ENCODE data around the gene ARHGAP15. TPM values are rescaled to one million over a fixed set of nuclear protein-coding genes. Genes with fewer than 3 reads are reported as not detected.

ARHGAP15 gene
- total and polyA plus RNA-seq, 2 experiments from 2014 or later = 0.26 TPM; not detected in 1

DNA sequence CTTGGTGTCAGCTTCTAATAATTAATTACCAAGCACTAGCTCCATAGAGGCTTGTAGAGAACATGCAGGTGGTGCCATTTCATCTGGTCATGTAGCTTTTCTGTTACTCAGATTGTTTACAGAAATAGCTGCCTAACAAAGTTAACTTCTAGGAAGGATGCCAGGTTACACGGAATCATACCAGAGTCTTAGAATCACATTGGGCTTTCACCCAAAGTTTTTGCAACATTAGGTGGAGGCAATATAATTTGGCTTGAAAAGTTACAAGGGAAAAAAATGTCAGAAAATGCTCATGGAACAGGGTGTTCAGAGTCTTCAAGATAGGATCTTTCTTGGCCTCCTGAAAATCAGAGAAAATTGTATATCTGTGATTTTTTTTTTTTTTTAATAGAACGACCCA is 135.6 kb downstream of the ARHGAP15 start:
- Histone ChIP-seq H4K20me1 (replicated peaks; ENCODE audit: insufficient read depth) (no peaks in the 10 kb centered on the region), H3K79me2 (replicated peaks; ENCODE audit: insufficient read depth) (no peaks in the 10 kb centered on the region), H3K4me1 (ENCODE audit: insufficient read depth) (no peaks in the 10 kb centered on the region), H3K4me3 (no peak overlapping the region), H2AFZ (no peak overlapping the region), H3K36me3 (ENCODE audit: insufficient read depth) (no peaks in the 10 kb centered on the region), H3F3A (replicated peaks; ENCODE audit: low read depth) (no peaks in the 10 kb centered on the region), H3K4me2 (no peak overlapping the region), H3K27me3 (ENCODE audit: insufficient read depth) (no peaks in the 10 kb centered on the region), H3K9me2 (ENCODE audit: insufficient read depth) (no peaks in the 10 kb centered on the region), H3K27ac (ENCODE audit: low read depth) (no peak overlapping the region)
- Mint-ChIP-seq H3K36me3 (ENCODE audit: low read depth) (no peaks in the 10 kb centered on the region), H3K27ac (no peak overlapping the region), H3K4me1 (no peaks in the 10 kb centered on the region), H3K9me3 (no peaks in the 10 kb centered on the region), H3K27me3 (ENCODE audit: insufficient read depth, low read depth, poor library complexity) (no peaks in the 10 kb centered on the region), H3K4me3 (no peak overlapping the region)
- ATAC-seq = no peak
- TF ChIP-seq STAT1 (IDR thresholded peaks at IDR 0.05; ENCODE audit: unreplicated experiment) (no peak), EZH2phosphoT487 (IDR thresholded peaks at IDR 0.05; ENCODE audit: unreplicated experiment) (no peak), ZNF114 (CRISPR knock-in tag; IDR thresholded peaks at IDR 0.05) (no peak), NANOG (IDR thresholded peaks at IDR 0.05; ENCODE audit: borderline replicate concordance) (no peak), EZH2 (IDR thresholded peaks at IDR 0.05; ENCODE audit: low read depth, unreplicated experiment) (no peak), ZNF331 (CRISPR knock-in tag; IDR thresholded peaks at IDR 0.05; ENCODE audit: low read depth) (no peak)
- TF ChIP-seq, protein P1, sequence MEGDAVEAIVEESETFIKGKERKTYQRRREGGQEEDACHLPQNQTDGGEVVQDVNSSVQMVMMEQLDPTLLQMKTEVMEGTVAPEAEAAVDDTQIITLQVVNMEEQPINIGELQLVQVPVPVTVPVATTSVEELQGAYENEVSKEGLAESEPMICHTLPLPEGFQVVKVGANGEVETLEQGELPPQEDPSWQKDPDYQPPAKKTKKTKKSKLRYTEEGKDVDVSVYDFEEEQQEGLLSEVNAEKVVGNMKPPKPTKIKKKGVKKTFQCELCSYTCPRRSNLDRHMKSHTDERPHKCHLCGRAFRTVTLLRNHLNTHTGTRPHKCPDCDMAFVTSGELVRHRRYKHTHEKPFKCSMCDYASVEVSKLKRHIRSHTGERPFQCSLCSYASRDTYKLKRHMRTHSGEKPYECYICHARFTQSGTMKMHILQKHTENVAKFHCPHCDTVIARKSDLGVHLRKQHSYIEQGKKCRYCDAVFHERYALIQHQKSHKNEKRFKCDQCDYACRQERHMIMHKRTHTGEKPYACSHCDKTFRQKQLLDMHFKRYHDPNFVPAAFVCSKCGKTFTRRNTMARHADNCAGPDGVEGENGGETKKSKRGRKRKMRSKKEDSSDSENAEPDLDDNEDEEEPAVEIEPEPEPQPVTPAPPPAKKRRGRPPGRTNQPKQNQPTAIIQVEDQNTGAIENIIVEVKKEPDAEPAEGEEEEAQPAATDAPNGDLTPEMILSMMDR (conservative IDR thresholded peaks at IDR 0.05; ENCODE audit: low read depth in 2 of 2) = no peak
- TF ChIP-seq, protein P2, sequence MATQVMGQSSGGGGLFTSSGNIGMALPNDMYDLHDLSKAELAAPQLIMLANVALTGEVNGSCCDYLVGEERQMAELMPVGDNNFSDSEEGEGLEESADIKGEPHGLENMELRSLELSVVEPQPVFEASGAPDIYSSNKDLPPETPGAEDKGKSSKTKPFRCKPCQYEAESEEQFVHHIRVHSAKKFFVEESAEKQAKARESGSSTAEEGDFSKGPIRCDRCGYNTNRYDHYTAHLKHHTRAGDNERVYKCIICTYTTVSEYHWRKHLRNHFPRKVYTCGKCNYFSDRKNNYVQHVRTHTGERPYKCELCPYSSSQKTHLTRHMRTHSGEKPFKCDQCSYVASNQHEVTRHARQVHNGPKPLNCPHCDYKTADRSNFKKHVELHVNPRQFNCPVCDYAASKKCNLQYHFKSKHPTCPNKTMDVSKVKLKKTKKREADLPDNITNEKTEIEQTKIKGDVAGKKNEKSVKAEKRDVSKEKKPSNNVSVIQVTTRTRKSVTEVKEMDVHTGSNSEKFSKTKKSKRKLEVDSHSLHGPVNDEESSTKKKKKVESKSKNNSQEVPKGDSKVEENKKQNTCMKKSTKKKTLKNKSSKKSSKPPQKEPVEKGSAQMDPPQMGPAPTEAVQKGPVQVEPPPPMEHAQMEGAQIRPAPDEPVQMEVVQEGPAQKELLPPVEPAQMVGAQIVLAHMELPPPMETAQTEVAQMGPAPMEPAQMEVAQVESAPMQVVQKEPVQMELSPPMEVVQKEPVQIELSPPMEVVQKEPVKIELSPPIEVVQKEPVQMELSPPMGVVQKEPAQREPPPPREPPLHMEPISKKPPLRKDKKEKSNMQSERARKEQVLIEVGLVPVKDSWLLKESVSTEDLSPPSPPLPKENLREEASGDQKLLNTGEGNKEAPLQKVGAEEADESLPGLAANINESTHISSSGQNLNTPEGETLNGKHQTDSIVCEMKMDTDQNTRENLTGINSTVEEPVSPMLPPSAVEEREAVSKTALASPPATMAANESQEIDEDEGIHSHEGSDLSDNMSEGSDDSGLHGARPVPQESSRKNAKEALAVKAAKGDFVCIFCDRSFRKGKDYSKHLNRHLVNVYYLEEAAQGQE (IDR thresholded peaks at IDR 0.05; ENCODE audit: unreplicated experiment) = no peak
- no peak for DNase-seq (ENCODE audit: low spot score)

DNA sequence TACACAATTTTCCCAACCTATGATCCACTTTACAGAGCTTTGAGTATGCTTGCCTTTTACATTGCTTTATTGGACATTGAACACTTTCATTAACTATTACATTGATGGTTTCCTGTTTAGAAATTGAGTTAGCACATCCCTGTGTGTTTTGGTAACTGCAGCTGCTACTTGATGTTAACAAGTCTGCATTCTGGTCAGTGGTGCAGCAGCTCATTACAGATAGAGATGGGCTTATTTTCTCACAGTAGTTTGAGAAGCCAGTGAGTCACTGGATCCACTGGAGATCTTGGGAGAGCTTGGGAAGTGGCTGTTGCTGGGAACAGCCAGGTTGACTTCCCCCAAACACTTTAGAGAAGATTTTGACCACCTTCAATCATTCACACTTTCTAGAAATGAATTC is 150.5 kb downstream of the ARHGAP15 start:
- Histone ChIP-seq H3K4me1 (ENCODE audit: insufficient read depth) (no peaks in the 10 kb centered on the region), H3K36me3 (ENCODE audit: insufficient read depth) (no peaks in the 10 kb centered on the region), H3K9me2 (ENCODE audit: insufficient read depth) (no peaks in the 10 kb centered on the region), H3K4me2 (no peak overlapping the region), H3K4me3 (no peak overlapping the region), H3K27me3 (ENCODE audit: insufficient read depth) (no peaks in the 10 kb centered on the region), H3F3A (replicated peaks; ENCODE audit: low read depth) (no peaks in the 10 kb centered on the region), H3K79me2 (replicated peaks; ENCODE audit: insufficient read depth) (no peaks in the 10 kb centered on the region), H3K27ac (ENCODE audit: low read depth) (no peak overlapping the region), H4K20me1 (replicated peaks; ENCODE audit: insufficient read depth) (no peaks in the 10 kb centered on the region), H2AFZ (no peak overlapping the region)
- H3K27me3 Mint-ChIP-seq (ENCODE audit: insufficient read depth, low read depth, poor library complexity) = no peaks in the 10 kb centered on the region
- H3K4me1 Mint-ChIP-seq = no peaks in the 10 kb centered on the region
- H3K27ac Mint-ChIP-seq = no peak overlapping the region
- no peak for DNase-seq (ENCODE audit: low spot score)
- H3K9me3 Mint-ChIP-seq = no peaks in the 10 kb centered on the region
- H3K36me3 Mint-ChIP-seq (ENCODE audit: low read depth) = no peaks in the 10 kb centered on the region
- ATAC-seq = no peak
- H3K4me3 Mint-ChIP-seq = no peak overlapping the region
- TF ChIP-seq, protein P1 (conservative IDR thresholded peaks at IDR 0.05; ENCODE audit: low read depth in 2 of 2) = no peak
- TF ChIP-seq STAT1 (IDR thresholded peaks at IDR 0.05; ENCODE audit: unreplicated experiment) (no peak), EZH2phosphoT487 (IDR thresholded peaks at IDR 0.05; ENCODE audit: unreplicated experiment) (no peak), JUNB (IDR thresholded peaks at IDR 0.05; ENCODE audit: unreplicated experiment) (no peak), POLR2AphosphoS5 (IDR thresholded peaks at IDR 0.05; ENCODE audit: low read depth) (no peak), CREB1 (CRISPR knock-in tag; IDR thresholded peaks at IDR 0.05; ENCODE audit: low read depth) (no peak), EZH2 (IDR thresholded peaks at IDR 0.05; ENCODE audit: low read depth, unreplicated experiment) (no peak), NANOG (IDR thresholded peaks at IDR 0.05; ENCODE audit: borderline replicate concordance) (no peak)
- TF ChIP-seq, protein P3, sequence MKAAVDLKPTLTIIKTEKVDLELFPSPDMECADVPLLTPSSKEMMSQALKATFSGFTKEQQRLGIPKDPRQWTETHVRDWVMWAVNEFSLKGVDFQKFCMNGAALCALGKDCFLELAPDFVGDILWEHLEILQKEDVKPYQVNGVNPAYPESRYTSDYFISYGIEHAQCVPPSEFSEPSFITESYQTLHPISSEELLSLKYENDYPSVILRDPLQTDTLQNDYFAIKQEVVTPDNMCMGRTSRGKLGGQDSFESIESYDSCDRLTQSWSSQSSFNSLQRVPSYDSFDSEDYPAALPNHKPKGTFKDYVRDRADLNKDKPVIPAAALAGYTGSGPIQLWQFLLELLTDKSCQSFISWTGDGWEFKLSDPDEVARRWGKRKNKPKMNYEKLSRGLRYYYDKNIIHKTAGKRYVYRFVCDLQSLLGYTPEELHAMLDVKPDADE (IDR thresholded peaks at IDR 0.05) = no peak

Data from GM23338 (cell line).